ENCODE measurements around the gene ATP10A. TPM values are rescaled to one million over a fixed set of nuclear protein-coding genes. Genes with fewer than 3 reads are reported as not detected.
A peak's percentile ranks its signal among the peaks of the same experiment; 100 is the strongest.

ATP10A gene
- total RNA-seq, 6 experiments from 2014 or later: 31.0 to 39.5 (median 33.9) TPM

- H3K4me3 Mint-ChIP-seq: peak overlapping the region; percentile 19; the same call in 1 of the 2 replicates
- H3K4me1 Mint-ChIP-seq (ENCODE audit: low read depth): peaks cover 32% of the 10 kb centered on the region
- H3K27me3 Mint-ChIP-seq (ENCODE audit: insufficient read depth): no peaks in the 10 kb centered on the region; the same call in 1 of the 2 replicates
- H3K27ac Mint-ChIP-seq: peak overlapping the region; percentile 70
- no peaks in the 10 kb centered on the region; the same call in 1 of the 2 replicates for H3K9me3 Mint-ChIP-seq
- peak; percentile 85 for DNase-seq
- peaks cover 42% of the 10 kb centered on the region for H3K36me3 Mint-ChIP-seq (ENCODE audit: low read depth)
- TF ChIP-seq CTCF (IDR thresholded peaks at IDR 0.05): 0 out of 2 replicates have a peak, but pooled peaks have one; percentile 19
Observed at GRCh38 chr15:25684521-25685431, 178.4 kb downstream of the ATP10A start.

- Mint-ChIP-seq H3K4me1 (ENCODE audit: low read depth) (peaks cover 29% of the 10 kb centered on the region), H3K36me3 (ENCODE audit: low read depth) (peaks cover 38% of the 10 kb centered on the region), H3K9me3 (no peaks in the 10 kb centered on the region; the same call in 1 of the 2 replicates), H3K4me3 (no peak overlapping the region), H3K27me3 (ENCODE audit: insufficient read depth) (no peaks in the 10 kb centered on the region; the same call in none of the 2 replicates), H3K27ac (peak overlapping the region; percentile 70)
- TF ChIP-seq CTCF (IDR thresholded peaks at IDR 0.05): peak; percentile 34; the same call in 1 of the 2 replicates
- DNase-seq: no peak
Observed at GRCh38 chr15:25683911-25684310, 179.2 kb downstream of the ATP10A start.

DNA sequence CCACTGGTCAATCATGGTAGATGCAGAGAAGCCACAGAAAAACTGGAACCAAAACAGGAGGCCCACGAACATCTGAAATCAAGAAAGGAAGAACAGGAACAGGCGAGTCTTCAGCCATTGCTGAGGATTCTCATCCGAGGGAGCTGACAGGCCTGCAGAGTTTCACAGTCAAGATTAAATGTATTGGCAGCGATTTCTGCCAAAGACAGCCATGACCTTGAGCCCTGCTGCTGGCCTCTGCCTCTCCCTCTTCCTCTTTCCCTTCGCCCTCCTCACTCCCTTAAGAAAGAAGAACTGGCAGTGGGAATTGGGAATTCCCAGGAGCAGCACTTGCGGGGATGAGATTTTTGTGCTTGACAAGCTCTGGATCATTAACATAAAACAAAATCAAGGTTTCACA lies 179.7 kb downstream of the ATP10A start:
- no peak for TF ChIP-seq CTCF (IDR thresholded peaks at IDR 0.05)
- H3K36me3 Mint-ChIP-seq (ENCODE audit: low read depth): peaks cover 42% of the 10 kb centered on the region
- H3K9me3 Mint-ChIP-seq: no peaks in the 10 kb centered on the region; the same call in 1 of the 2 replicates
- no peak overlapping the region for H3K4me3 Mint-ChIP-seq
- peaks cover 29% of the 10 kb centered on the region for H3K4me1 Mint-ChIP-seq (ENCODE audit: low read depth)
- peak overlapping the region; percentile 9; the same call in 1 of the 2 replicates for H3K27ac Mint-ChIP-seq
- no peak for DNase-seq
- H3K27me3 Mint-ChIP-seq (ENCODE audit: insufficient read depth): no peaks in the 10 kb centered on the region; the same call in 1 of the 2 replicates

DNA sequence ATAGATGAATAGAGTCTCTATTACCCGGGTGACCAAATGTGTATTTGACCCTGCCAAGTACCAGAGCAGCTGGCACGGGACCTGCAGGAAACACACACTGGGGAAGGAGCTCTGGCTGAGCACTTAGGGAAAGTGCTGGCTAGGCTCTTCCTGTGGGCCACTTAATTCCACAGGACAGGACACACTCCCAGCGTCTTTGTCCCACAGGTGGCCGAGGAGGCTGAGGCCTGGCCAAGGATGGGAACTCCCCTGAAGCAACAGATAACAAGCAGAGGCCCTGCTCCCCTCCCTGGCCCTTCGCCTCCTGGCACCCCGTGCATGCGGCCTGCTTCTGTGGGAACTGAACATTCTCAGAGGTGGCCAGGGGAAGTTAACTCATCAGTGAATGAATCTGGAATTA lies 180.8 kb downstream of the ATP10A start:
- H3K9me3 Mint-ChIP-seq: no peaks in the 10 kb centered on the region; the same call in 1 of the 2 replicates
- peaks cover 29% of the 10 kb centered on the region for H3K4me1 Mint-ChIP-seq (ENCODE audit: low read depth)
- H3K27me3 Mint-ChIP-seq (ENCODE audit: insufficient read depth): no peaks in the 10 kb centered on the region; the same call in 1 of the 2 replicates
- no peak for TF ChIP-seq CTCF (IDR thresholded peaks at IDR 0.05)
- no peak for DNase-seq
- no peak overlapping the region for H3K4me3 Mint-ChIP-seq
- peaks cover 42% of the 10 kb centered on the region for H3K36me3 Mint-ChIP-seq (ENCODE audit: low read depth)
- H3K27ac Mint-ChIP-seq: no peak overlapping the region

GRCh38 chr15:25680686-25681025 lies 182.5 kb downstream of the ATP10A start:
- no peak overlapping the region for H3K4me3 Mint-ChIP-seq
- no peaks in the 10 kb centered on the region; the same call in 1 of the 2 replicates for H3K27me3 Mint-ChIP-seq (ENCODE audit: insufficient read depth)
- no peaks in the 10 kb centered on the region; the same call in 1 of the 2 replicates for H3K9me3 Mint-ChIP-seq
- H3K4me1 Mint-ChIP-seq (ENCODE audit: low read depth): peaks cover 24% of the 10 kb centered on the region
- no peak for TF ChIP-seq CTCF (IDR thresholded peaks at IDR 0.05)
- H3K36me3 Mint-ChIP-seq (ENCODE audit: low read depth): peaks cover 42% of the 10 kb centered on the region
- H3K27ac Mint-ChIP-seq: no peak overlapping the region
- DNase-seq: no peak
